SK-N-MC (cell line): Measurements from ENCODE around the gene TMEM232.

Source experiments
- EZH2 ChIP-seq: fragments of 200-600 bp; sonication (generic); IDR thresholded peaks from one replicate; pipeline ENCODE4 v1.6.1; 2017; ENCODE audit warnings: antibody characterized with exemption
- FOXP2 ChIP-seq: optimal IDR thresholded peaks from 2 replicates; pipeline ENCODE3; 2011; ENCODE audit warnings: mild to moderate bottlenecking, moderate library complexity; ENCODE audit not compliant: insufficient read depth; ENCODE audit errors: extremely low read length, control extremely low read depth
- POLR2AphosphoS5 ChIP-seq: IDR thresholded peaks from 2 replicates; pipeline ENCODE4 v1.6.1; 2012; ENCODE audit warnings: mild to moderate bottlenecking, low read depth, low read length, borderline replicate concordance

GRCh38 chr5:110588286-110588980 is 138.0 kb downstream of the TMEM232 start:
- TF ChIP-seq POLR2AphosphoS5, result peak; percentile 20; the same call in 1 of the 2 replicates
- no peak for TF ChIP-seq EZH2
- peak; percentile 99 for TF ChIP-seq FOXP2
